Subcutaneous adipose tissue (tissue), 4 donors: ENCODE measurements around the gene ELAC1. TPM values are rescaled to one million over a fixed set of nuclear protein-coding genes. Genes with fewer than 3 reads are reported as not detected.

ENCODE experiments used
- CTCF ChIP-seq: fragments of 450-650 bp; IDR thresholded peaks from one replicate; pipeline ENCODE4 v1.5.1; 2016; ENCODE audit warnings: low read depth, mild to moderate bottlenecking, control low read depth, antibody characterized with exemption, moderate library complexity
- total RNA-seq, 4 donors: library from RNA; depleted of rRNA; stranded (reverse); fragments of >200 nt; gene quantifications; one replicate each; pipeline ENCODE4 v1.1.0, GENCODE V29; 2016

ELAC1 gene
- total RNA-seq, 4 donors from 2014 or later: 4.4 to 11.0 (median 4.9) TPM

DNA sequence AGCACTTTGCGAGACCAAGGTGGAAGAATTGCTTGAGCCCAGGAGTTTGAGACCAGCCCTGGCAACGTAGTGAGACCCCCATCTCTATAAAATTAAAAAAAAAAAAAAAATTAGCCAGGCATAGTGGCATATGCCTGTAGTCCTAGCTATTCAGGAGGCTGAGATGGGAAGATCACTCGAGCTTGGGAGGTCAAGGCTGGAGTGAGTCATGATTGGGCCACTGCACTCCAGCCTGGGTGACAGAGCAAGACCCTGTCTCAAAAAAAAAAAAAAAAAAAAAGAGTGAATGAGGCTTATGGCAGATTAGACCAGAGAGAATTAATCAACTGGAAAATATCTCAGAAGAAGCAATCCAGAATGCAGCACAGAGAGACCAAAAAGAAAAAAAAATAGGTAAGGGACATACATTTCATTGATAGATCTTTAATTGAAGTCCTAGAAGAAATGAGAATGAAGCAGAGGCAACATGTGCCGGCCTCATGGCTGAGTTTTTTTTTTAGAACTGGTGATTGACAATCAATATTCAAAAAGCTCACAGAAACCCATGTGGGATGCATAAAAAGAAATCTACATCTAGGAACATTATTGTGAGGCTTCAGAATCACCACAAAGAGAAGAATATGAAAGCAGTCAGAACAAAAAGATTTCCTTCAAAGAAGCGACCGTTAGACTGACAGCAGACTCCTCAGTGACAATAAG, 32.2 kb upstream of the ELAC1 start:
- no peak for TF ChIP-seq CTCF

DNA sequence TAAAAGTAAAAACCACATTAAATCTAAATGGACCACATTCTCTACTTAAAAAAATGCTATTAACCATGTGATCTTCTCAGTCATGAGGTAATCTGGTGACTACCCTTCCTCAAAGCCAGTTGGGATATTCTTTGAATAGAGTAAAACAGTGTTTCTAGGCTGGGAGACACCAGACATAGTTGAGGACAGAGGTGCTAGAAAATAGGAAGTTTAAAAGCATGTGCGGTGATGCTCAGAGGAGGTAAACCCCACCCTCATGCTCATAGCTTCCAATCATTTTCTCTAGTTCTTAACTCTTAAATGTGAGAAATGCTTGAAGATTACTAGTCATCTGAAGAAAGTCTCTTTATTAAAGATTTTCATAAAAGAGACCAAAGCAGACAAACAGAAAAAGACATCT, 30.7 kb upstream of the ELAC1 start:
- TF ChIP-seq CTCF: no peak

DNA sequence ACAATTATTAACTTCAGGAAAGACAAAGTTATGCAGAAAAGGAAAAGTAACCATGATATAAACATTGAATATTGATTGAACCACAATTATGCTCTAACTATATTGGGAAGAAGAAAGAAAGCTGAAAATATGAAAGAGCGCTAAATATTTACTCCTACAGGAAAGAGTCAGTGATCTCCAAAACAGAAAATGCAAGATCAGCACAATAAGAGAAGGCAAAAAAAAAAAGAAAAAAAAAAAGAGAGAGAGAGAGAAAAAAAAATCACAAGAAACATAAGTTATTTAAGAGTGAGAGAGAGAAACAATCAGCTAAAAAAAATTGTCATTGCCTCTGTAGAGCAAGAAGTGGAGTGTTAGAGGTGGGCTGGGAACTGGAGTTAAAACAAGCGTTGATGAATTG, 28.9 kb upstream of the ELAC1 start:
- TF ChIP-seq CTCF: no peak

GRCh38 chr18:50944245-50944932, 23.5 kb upstream of the ELAC1 start:
- TF ChIP-seq CTCF: no peak

DNA sequence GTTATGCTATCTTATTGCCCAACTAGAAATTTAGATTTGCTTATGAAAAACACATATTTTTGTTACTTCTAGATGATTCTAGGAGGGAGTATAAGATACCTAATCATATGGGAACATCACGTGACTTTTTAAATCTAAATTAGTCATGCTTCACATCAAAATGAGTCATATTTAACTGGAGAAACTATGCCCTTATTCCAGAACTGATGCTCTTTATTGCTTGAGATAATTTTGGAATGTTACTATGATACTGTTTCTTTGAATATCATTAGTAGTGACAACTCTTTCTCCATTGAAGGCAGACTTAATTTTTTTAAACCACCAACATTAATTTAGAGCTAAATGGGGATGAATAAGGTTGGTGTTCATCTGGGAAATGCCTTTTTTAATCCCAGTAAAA, 19.9 kb upstream of the ELAC1 start:
- TF ChIP-seq CTCF: no peak

- TF ChIP-seq CTCF: no peak
These were observed 18.7 kb upstream of the ELAC1 start for GRCh38 chr18:50949185-50949584.

DNA sequence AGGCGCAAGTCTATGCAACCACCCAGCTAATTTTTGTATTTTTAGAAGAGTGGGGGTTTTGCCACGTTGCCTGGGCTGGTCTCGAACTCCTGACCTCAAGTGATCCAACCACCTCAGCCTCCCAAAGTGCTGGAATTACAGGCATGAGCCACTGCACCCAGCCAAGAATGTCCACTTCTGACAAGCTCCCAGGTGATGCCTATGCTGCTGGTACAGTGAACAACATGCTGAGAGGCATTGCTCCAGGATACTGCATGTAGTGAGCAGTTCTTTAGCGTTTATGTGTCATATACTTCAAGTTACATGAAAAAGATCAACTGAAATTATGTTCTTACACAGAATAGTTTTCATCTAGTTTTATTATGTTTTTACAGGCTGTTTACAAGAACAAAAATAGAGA, 17.2 kb upstream of the ELAC1 start:
- TF ChIP-seq CTCF: no peak
